HG02623 (cell line): ENCODE results near the gene UBAC2.
"Not testable (repeated sequence)": the region's sequence is repeated elsewhere in the genome, so short reads cannot be mapped to it uniquely, and the experiment has no call there.

Source experiments
- ATAC-seq: cut with Tn5 transposase; IDR thresholded peaks from one replicate; pipeline ENCODE4 v1.9.1; 2021; ENCODE audit warnings: moderate library complexity; ENCODE audit not compliant: unreplicated experiment

UBAC2 gene

DNA sequence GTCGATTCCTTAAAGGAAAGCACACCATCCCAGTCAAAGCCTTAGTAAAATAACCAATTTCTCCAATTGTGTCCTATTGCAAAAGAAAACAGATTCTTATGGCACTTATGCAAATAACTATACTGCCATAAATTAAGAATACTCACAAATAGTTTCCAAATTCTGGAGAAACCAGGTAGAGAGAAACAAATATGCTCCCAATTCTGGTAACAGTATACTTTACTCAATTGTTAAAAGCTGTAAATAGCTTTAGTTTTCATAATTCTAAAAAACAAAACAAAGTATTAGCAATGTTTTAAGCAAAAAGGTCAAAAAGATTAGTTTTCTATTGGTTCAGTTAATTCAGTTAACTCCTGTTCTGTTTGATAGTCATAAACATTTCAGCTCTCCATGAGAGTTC, 18.2 kb upstream of the UBAC2 start:
- ATAC-seq, result no peak

DNA sequence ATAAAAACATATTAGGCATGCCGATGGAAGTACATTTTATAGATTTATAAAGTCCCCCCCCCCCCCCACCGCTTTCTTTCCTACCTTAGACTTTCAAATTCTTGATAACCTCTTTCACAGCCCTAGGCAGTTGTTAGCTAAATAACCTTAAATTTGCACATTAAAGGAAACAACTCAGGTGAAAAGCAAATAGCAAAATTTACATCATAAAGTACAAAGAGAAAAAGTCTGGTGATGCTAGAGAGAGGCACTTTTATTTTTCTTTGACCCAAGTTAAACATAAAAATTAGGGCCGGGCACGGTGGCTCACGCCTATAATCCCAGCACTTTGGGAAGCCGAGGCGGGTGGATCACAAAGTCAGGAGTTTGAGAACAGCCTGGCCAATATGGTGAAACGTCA, 15.0 kb upstream of the UBAC2 start:
- ATAC-seq, result no peak

DNA sequence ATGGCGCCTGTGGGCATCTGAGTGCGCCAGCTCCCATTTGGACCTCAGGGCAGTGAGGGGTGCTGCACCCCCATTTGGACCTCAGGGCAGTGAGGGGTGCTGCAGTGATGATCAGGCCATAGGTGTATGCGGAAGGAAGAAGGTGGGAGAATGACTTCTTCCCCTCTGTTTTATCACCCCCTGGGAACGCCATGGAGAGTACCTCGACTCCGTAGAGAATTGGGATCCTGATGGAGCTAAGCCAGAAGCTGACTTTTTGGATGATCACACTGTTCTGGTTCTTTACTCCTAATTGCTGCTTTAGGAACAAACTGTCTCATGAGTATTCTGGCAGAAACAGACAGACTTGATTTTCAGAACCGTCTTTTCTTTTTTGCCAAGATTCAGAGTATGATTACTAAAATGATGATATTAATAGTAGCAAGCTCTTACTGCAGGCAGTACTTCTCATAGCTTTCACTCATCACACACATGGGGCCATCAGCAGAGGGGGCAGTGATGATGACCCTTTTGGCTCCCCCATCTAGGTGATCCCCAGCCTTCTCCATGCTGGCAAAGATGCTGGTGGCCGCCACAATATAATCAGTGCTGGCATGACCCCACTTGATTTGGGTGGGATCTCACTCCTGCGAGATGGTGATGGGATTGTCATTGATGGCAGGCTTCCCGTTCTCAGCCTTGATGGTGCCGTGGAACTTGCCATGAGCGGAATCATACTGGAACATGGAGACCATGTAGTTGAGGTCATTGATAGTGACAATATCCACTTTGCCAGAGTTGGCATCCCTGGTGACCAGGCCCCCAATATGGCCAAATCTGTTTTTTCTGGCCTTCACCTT, 10.3 kb upstream of the UBAC2 start:
- no peak for ATAC-seq

DNA sequence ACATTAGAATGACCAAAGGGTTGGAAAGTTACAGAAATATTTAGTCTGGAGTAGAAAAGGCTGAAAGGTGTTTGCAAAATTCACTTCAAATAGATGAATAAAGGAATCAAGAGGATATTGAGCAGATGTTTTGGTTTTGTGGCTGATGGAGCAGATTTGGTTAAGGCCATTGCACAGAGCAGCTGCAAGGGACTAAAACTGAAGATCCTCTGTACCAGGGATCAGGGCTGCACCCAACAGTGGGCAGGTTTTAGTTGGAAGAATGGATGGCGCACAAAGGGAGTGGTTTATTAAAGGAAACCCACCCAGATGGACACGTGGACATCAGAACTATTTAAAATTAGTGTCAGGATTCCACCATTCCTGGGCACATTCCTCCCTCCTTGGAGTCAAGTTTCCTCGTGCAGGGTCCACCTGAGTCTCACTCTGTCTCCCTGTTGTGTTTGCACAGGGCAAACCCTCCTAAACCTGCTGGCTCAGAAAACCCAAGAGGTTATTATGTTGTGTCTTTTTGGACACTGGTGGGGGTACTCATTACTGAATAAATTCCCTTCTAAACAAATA, 9.2 kb upstream of the UBAC2 start:
- no peak for ATAC-seq

DNA sequence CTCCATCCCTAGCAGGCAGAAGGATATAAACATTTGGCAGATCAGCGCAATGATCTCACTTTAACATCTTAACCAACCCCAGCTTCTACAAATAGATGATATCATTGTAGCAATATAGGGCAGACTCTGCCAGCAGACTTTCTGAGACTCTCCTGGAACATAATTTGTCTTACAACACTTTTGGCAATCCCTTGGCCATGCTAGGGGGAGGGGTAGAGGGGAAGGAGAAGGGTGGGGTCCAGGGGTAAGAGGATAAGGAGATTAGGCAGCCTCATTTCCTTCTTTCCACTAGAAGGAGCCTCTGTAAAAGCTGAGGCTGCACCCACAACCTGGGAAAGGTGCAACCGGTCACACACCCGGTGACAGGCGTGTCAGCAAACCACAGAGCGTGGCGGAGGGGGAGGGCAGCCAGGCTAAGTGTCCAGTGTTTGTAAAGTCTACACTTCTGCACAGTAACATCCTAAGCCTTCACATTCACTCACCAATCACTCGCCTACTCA, 8.7 kb upstream of the UBAC2 start:
- no peak for ATAC-seq

DNA sequence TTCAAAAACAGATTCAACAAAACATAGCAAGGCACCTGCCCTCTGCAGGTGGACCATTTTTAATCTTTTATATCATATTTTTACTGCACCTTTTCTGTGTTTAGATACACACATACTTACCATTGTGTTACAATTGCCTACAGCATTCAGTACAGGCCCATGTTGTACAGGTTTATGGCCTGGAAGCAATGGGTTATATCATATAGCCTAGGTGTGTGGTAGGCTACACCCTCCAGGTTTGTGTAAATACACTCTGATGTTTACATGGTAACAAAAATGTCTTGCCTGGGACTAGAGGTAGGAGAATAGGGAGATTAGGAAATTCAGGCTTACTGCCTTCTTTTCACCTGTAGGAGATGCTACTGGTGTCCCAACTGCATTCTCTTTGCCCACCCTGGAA, 8.2 kb upstream of the UBAC2 start:
- ATAC-seq, result no peak

DNA sequence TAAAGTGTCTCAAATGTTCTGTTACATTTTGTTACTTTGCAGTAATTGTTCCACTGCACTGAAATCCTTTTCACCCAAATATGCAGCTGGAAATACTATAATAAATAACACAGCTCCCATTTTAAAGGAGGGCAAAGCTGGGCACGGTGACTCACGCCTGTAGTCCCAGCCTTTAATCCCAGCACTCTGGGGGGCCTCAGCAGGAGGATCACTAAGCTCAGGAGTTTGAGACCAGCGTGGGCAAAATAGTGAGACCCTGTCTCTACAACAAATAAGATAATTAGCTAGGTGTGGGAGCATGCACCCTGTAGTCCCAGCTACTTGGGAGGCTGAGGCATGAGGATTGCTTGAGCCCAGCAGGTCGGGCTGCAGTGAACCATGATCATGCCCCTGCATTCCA, 7.5 kb upstream of the UBAC2 start:
- no peak for ATAC-seq

DNA sequence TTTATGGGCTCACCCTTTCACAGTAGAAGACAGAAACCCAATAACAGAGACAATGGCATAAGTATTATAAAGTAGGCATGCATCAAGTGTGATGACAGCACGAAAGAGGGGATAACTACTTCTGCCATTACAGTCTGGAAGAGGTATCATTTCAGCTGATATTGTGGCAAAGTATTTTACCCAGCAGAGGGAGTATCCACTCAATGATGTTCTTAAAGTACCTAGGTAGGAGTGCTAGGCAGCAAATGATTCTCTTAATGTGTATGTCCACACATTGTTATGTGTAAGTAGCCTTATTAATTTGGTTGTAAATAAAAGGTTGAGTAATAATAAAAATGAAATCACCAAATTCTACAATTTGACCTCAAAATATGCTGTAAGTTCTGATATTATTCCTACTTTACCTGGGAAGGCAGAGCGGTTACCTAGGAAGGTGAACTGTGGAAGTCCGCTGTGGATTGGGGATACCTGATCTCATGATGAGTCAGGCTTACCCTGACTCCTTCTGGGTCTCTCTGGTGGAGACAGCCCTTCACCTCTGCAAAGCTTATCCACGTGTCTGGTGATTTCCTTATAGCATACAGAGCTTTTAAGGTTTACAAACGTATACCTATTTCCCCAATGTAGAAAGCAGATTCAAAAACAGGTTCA, 4.1 kb upstream of the UBAC2 start:
- ATAC-seq, result no peak

DNA sequence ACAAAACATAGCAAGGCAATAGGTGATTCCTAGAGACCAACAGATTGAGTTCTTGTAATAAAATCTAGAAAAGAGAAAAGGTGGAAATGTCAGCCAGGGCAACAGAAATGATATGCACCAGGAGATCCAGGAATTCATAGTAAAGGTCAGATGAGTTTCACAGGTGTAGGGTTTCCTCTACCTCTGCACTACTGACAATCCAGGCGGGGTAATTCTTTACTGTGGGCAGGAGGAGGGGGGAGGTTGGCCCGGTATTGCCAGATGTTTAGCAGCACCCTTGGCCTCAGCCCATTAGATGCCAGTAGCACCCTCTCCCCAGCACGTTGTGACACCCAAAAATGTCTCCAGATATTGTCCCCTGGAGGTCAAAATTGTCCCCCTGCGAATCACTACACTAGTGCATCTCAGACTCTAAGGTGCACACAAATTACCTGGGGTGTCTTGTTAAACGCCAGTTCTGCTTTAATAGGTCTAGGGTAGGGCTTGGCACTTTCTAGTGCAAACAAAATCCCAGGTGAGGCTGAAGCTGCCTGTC, 3.5 kb upstream of the UBAC2 start:
- no peak for ATAC-seq

DNA sequence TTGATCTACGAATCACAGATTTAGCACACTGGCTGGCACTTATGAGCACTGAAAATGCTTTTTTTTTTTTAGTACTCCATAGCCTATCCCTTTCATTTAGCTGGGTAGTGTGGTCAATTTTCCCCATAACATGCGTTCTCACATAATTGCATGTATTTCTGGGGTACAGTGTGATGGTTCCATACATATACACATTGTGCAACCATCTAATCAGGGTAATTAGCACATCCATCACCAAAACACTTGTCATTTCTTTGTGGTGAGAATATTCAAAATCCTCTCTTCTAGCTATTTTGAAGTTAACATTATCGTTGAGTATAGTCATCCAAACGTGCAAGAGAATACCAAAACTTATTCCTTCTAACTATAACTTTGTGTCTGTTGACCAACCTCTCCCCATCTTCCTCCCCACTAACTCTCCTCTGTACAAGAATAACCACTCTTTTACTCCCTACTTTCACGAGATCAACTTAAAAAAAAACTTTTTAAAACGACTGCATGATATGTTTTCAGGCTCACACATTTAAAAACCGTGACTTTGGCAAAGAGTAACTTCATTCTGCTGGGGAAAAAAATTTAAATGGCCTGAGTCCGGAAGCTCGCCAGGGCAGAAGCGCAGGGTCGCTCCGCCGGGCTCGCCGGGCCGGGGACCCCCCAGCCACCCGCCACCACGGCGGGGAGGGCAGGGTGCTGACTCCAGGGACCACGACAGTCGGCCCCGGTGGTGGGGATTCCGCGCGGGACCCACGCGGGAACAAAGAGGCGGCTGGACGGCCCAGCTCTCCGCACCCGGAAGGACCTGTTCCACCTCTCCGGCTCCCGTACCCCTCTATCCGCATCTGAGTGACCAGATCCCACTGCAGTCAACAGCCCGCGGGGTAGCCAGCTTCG, 868 bp upstream of the UBAC2 start:
- no peak for ATAC-seq

DNA sequence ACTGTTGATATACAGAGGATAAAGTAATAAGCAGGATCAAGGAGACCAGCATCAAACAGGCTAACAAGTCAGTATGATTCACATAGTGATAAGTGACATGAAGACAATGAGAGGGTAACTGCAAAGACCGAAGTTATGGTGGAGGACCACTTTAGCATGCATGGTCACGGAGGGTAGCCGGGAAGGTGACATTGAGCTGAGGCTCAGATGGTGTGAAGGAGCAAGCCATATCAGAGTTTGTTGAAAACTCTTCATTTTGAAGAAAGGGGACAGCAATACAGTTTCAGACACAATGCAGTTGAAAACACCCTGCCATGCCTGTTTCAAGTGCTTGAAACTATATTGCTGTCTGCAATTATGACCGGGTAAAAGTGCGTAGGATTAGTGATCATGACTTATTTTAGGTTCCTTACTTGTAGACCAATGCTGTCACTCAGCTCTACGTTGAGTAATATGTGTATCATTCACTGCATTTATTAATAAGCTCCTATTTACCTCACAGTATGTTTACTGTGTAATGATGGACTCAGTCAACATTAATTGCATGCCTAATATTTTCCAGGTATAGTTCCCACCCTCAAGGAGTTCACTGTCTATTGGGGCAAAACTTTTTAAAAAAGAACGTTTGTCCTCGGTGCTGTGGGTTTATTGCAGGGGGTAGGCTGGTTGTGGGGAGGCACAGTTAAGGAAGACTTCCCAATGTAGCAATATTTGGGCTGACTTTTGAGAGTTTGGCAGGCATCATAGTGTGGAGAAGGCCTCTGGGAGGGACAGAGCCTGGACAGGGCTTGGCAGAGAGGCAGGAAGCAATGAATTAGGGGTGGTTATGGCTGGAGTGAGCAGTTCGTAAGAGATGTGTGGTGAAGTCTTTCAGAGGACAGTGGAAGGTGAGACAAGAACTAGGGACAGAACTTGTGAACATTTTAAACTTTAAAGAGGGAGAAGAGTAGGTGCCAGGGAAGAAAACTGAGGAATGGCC, 3.2 kb downstream of the UBAC2 start:
- no peak for ATAC-seq

DNA sequence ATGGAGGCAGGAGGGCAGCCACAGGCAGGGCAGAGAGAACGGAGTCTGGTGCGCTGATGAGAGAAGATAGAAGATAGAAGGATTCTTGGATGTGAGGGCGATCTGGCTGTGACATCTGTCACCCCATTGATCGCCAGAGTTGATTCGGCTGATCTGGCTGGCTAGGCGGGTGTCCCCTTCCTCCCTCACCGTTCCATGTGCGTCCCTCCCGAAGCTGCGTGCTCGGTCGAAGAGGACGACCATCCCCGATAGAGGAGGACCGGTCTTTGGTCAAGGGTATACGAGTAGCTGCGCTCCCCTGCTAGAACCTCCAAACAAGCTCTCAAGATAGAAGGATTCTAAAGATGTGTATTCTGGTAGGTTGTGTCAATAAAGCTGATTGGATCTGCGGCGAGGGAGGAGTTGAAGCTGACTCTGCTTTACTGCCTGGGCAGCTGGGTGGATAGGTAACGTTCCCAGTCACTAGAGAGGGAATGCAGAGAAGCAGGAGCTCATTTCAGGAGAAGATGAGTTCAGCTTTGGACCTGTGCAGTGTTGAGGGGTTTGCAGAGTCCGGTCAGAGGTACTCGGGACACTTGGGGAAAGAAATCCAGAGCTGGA, 5.1 kb downstream of the UBAC2 start:
- ATAC-seq, result no peak

DNA sequence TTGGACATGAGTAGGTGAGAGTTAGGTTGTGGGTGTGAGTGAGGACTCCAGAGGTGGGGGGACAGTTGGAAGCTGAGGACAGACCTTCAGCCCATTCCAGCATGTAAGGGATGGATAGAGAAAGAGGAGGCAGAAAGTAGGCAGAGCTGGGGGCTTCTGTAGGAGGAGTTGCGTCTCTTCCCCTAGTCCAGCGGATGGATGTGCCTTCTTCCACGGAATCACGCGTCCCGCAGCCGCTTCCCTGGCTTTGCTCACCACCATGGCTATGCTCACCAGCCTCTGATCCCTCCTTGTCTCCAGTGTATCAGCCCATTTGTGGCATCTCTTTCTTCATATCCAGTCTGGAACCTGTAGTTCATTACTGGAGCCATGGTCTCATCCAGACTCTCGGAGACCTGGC, 5.6 kb downstream of the UBAC2 start:
- ATAC-seq, result no peak

DNA sequence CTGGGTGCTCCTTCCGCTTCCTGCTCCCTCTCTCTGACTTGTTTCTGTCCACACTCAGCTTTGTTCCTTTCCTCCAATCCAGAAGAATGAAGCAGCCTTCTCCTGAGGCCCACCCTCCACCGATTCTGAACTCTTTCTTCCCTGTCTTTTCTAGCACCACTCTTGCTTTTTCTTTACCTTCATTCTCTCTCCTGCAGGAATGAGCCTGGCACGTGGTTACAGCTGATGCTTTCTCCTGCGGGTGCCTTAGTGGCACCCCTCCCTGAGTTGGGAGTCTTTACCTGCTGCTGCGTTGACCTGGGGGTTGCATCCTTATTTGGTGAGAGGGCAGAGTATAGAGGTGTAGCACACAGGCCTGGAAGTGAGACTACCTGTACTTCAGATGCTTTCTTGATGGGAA, 6.2 kb downstream of the UBAC2 start:
- no peak for ATAC-seq

DNA sequence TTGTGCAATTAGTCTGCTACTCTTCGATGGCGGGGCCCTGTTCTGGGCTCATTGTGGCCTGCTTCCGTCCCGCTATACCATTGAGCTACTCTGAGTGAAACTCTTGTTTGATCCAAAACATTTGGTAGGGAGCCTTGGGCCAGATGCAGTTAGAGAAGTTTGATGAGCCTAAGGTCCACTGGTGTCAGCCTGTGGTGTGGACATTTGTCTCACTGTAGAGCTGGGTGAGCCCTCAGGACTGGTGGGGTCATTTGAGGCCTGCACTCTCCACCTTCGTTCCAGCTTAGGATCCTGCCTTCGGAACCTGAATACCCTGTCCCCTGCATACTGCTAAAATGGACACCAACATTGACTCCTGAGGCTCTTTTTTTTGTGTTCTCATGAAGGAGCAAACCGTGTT, 6.9 kb downstream of the UBAC2 start:
- no peak for ATAC-seq

DNA sequence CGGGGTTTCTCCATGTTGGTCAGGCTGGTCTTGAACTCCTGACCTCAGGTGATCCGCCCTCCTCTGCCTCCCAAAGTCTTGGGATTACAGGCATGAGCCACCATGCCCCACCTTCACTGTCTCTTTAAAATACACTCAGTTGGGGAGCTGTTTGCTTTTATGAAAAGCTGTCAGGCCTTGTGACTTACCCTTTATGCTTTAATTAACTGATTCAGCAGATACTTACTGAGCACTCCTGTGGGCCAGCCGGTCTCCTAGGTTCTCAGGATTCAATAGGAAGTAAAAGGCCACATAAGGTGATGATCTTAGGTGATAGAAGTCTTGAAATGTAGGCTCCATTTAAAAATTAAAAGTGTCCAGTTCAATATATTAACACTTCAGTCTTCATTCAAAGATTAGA, 7.5 kb downstream of the UBAC2 start:
- ATAC-seq, result no peak

DNA sequence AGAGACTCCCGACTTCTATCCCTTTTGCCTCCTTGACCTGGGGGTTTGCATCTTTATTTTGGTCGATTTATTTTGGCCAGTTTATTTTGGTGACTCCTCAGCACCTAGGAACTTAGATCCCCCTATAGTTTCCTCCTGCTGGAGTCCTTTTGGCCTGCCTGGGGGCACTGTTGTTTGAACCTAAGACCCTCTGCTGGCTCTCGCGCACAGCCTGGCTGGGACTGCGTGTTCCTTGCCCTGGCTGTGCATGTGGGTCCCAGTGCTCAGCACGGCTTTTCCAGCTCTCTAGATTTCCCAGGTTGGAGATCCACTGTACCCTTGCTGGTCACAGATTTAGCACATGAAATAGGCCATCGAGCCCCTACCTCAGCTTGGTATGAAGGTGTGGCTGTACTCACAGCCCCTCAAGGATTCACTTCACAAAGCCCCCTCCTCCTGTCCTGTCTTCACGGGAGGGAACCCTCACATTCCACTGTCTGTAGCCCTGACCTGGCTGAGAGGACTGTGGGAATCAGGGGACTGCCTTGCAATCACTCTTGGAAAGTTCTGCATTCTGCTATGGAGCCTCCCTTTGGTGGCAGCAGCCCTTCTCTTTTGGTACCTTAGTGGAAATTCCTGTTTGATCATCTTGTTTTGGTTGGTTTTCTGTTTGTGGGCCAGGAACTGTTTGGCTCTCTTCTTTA, 8.3 kb downstream of the UBAC2 start:
- no peak for ATAC-seq

DNA sequence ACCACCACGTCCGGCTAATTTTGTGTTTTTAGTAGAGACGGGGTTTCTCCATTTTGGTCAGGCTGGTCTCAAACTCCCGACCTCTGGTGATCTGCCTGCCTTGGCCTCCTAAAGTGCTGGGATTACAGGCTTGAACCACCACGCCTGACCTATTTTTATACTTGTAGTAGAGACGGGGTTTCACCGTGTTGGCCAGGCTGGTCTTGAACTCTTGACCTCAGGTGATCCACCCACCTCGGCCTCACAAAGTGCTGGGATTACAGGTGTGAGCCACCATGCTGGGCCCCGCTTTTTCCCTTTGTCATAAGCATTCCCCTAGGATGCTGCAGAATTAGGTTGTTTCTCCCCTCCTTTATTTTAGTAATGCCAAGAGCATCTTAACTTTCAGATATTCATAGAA, 10.0 kb downstream of the UBAC2 start:
- ATAC-seq, result not testable (repeated sequence)
